OCI-LY1 (cell line): ENCODE results near the gene EXOC6B.

Experiments
- CTCF ChIP-seq: fragments of 200-600 bp; sonication (generic), shearing (Covaris generic); IDR thresholded peaks from 2 replicates; pipeline ENCODE4 v1.5.1; 2017; ENCODE audit warnings: mild to moderate bottlenecking, antibody characterized with exemption, low read length, moderate library complexity, mixed read lengths
- EZH2 ChIP-seq: fragments of 200-600 bp; sonication (generic), shearing (Covaris generic); IDR thresholded peaks from 2 replicates; pipeline ENCODE4 v1.8.0; 2017; ENCODE audit warnings: borderline replicate concordance, mixed run types, mild to moderate bottlenecking, antibody characterized with exemption, low read length, moderate library complexity, mixed read lengths

GRCh38 chr2:72172478-72172877 is 653.4 kb downstream of the EXOC6B start:
- TF ChIP-seq CTCF, result no peak
- no peak for TF ChIP-seq EZH2
